ENCODE data around the gene PDE6H. TPM values are rescaled to one million over a fixed set of nuclear protein-coding genes. Genes with fewer than 3 reads are reported as not detected.

The PDE6H gene
- polyA plus RNA-seq, 4 donors: 0.14 to 0.27 TPM; not detected in 2

- DNase-seq (ENCODE audit: low read depth in 4 of 4, low spot score in 3 of 4): no peak
These were observed 7.6 kb upstream of the PDE6H start for GRCh38 chr12:14965221-14965620.

DNA sequence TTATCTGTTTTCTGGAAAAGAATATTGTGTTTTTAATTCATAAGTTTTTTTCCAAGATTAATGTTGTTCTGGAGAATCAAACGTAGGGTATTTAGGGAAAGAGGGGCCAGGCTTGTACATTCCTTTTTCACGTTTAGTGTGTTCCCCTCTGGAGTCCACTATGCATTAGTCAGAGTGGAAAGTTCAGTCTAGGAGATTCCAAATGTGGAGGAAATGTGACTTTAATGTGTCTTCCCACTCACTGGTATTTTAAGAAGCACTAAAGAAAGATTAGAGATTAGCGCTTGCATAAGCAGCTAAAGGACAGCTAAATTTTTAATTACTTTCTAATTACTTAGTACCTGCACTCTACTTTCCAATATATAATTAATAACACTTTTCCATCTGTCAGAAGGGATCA, 4.4 kb upstream of the PDE6H start:
- no peak for DNase-seq (ENCODE audit: low read depth in 4 of 4, low spot score in 3 of 4)

DNA sequence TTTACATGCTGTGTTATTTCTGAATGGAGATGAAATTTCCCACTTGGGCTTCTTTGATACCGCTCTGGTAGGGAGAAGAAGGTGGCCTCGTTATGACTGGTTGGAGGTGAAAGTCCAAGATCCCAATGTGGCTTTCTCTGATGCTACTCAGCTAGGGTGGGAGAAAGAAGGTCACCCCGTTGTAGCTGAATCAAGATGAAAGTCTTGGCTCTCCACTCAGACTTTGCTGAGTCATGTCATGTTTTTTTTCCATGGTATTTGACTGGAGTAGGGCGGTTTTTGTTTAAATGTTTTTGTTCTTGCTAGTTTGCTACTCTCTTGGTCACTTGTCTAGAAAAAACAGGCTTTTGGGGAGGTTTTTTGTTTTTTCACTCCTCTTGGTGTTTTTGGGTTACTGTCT, 2.4 kb upstream of the PDE6H start:
- DNase-seq (ENCODE audit: low read depth in 4 of 4, low spot score in 3 of 4): no peak

DNA sequence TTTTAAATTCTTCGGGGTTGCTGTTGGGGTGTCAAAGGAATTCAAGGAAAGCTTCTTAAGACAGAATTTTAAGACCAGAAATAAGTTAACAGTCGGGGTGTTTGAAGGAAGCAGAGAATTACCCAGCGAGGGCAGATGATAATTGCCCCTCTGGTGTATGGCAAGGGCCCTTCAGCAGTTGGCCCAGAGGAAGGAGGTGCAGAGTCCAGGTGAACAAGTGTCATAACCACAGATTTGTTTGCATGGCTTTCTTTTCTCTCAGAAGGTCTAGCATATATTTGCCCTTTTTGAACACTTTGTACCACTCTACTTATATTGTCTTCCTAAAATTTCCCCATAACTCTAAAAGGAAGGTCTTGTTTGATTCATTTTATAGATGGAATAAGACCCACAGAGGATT, 1.8 kb downstream of the PDE6H start:
- no peak for DNase-seq (ENCODE audit: low read depth in 4 of 4, low spot score in 3 of 4)

DNA sequence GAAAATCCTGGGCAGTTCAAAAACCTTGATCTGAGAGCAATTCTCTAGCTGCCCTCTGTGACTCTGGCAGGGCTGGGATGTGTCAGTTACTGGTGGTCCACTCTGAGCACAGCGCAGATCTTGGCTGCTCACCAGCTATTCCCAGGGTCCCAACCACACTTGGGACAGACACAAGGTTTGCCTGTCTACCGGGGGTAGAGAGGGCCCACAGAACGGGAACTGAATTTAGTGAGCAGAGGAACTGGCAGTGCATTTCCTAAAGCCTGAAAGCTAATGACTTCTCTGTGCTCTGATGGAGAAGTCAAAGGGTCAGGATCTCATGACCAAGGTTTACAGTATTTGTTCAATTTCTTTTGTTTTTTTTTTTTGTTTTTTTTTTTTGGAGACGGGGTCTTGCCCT, 2.6 kb downstream of the PDE6H start:
- DNase-seq (ENCODE audit: low read depth in 4 of 4, low spot score in 3 of 4): no peak

GRCh38 chr12:14976658-14977057, 3.8 kb downstream of the PDE6H start:
- no peak for DNase-seq (ENCODE audit: low read depth in 4 of 4, low spot score in 3 of 4)

DNA sequence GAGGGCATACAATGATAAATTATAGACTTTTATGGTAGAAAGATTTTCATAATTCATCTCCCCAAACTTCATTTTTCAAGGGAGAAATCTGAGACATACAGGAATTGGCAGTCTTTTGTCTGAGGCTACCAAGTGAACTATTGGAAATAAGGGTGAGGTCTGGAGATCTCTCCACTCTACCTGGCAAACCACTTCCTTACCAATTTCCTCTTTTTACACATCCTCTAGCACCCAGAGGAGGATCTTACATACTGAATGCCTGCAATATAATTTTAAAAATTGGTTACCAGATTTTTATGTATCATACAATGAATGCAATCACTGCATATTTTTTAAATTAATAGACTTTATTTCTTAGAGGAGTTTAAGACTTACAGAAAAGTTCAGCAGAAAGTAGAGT, 6.6 kb downstream of the PDE6H start:
- no peak for DNase-seq (ENCODE audit: low read depth in 4 of 4, low spot score in 3 of 4)

- no peak for DNase-seq (ENCODE audit: low read depth in 4 of 4, low spot score in 3 of 4)
These were observed 8.2 kb downstream of the PDE6H start for GRCh38 chr12:14981049-14981448.

DNA sequence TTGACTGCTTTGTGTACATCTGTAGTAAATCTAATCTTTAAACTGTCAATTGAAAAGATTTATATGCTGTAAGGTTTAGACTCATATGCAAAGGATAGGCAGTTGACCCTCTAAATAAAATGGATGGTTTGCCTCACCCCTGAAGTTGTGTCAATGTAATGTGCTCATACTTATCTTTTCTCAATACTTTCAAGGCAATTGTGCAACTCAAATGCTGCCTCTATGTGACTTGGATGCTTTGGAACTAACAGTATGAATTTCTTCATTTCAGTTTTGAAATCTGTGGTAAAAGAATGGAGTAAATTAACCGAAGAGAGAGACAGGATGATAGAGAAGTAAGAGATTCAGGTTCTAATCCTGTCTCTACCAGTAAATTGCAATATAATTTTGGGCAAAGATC, 9.7 kb downstream of the PDE6H start:
- DNase-seq (ENCODE audit: low read depth in 4 of 4, low spot score in 3 of 4): no peak

DNA sequence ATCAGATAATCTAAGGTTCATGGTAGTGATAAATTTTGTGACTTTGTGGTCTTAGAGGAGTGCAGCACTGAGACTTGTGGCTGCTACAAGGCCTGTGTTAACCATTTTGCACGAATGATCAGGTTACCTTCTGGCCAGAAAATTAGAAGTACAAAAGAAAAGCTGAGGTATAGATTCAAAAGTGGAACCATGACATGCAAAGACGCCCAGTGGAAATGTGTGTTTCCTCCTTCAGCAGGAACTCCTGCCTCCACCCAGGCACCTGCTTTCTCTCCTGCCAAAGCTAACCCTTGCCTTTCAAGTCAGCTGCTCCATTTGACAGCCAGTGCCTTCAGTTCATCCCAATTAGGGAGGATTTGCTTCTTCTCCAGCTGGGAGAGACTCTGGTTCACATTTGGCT, 10.1 kb downstream of the PDE6H start:
- DNase-seq (ENCODE audit: low read depth in 4 of 4, low spot score in 3 of 4): no peak

- DNase-seq (ENCODE audit: low read depth in 4 of 4, low spot score in 3 of 4): no peak
These were observed 11.2 kb downstream of the PDE6H start for GRCh38 chr12:14984036-14984435.

DNA sequence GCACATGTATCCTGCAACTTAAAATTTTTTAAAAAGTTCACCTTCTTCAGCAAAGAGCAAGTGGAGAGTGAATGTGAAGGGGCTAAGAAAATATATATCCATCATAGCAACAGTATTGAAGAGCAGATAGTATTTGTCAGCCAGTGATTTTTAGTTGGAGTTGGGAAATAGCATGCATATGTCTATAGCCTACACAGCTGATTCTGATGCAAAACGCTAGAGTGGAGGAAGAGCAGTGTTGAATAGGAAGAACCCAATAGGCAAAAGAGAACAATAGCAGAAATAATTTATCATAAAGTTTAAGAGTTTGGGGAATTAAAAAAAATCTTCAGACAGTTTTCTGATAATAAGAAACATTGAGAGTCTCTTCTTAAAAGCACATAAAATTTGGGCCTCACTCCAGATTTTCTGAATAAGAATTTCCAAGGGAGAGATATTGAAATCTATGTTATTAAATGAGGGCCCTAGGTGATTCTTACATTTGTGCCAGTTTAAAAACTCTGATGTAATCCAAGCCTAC, 12.0 kb downstream of the PDE6H start:
- DNase-seq (ENCODE audit: low read depth in 4 of 4, low spot score in 3 of 4): no peak

- DNase-seq (ENCODE audit: low read depth in 4 of 4, low spot score in 3 of 4): no peak
These were observed 13.6 kb downstream of the PDE6H start for GRCh38 chr12:14986449-14986848.

DNA sequence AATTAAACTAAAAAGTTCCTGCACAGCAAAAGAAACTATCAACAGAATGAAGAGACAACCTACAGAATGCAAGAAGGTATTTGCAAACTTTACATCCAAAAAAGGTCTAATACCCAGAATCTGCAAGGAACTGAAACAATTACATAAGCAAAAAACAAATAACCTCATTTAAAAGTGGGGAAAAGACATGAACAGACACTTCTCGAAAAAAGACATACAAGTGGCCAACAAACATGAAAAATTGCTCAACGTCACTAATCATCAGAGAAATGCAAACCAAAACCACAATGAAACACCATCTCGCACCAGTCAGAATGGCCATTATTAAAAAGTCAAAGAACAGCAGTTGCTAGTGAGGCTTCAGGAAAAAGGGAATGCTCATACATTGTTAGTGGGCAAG, 15.2 kb downstream of the PDE6H start:
- DNase-seq (ENCODE audit: low read depth in 4 of 4, low spot score in 3 of 4): no peak

- DNase-seq (ENCODE audit: low read depth in 4 of 4, low spot score in 3 of 4): no peak
These were observed 16.9 kb downstream of the PDE6H start for GRCh38 chr12:14989790-14990189.

- no peak for DNase-seq (ENCODE audit: low read depth in 4 of 4, low spot score in 3 of 4)
These were observed 18.2 kb downstream of the PDE6H start for GRCh38 chr12:14991069-14991468.

- no peak for DNase-seq (ENCODE audit: low read depth in 4 of 4, low spot score in 3 of 4)
These were observed 19.8 kb downstream of the PDE6H start for GRCh38 chr12:14992673-14993072.

DNA sequence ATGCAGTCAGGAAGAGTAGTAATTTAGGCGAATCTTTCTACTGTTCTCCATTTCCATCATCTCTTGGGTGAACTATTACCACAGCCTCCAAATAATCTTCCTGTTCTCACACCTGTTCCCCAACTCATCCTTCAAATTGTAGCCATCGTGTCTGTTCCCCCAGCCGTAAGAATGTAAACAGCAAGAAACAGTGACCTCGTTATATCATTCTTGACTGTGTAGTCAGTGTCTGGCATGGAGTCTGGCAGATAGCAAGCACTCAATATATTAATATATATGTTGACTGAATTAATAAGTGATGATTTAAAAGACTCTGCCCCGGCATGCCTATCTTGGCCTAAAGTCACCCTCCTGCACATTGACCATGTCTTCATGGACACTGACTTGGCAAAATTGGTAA, 20.3 kb downstream of the PDE6H start:
- no peak for DNase-seq (ENCODE audit: low read depth in 4 of 4, low spot score in 3 of 4)

GRCh38 chr12:14993537-14994266, 20.9 kb downstream of the PDE6H start:
- no peak for DNase-seq (ENCODE audit: low read depth in 4 of 4, low spot score in 3 of 4)

GRCh38 chr12:14994610-14995009, 21.8 kb downstream of the PDE6H start:
- no peak for DNase-seq (ENCODE audit: low read depth in 4 of 4, low spot score in 3 of 4)

DNA sequence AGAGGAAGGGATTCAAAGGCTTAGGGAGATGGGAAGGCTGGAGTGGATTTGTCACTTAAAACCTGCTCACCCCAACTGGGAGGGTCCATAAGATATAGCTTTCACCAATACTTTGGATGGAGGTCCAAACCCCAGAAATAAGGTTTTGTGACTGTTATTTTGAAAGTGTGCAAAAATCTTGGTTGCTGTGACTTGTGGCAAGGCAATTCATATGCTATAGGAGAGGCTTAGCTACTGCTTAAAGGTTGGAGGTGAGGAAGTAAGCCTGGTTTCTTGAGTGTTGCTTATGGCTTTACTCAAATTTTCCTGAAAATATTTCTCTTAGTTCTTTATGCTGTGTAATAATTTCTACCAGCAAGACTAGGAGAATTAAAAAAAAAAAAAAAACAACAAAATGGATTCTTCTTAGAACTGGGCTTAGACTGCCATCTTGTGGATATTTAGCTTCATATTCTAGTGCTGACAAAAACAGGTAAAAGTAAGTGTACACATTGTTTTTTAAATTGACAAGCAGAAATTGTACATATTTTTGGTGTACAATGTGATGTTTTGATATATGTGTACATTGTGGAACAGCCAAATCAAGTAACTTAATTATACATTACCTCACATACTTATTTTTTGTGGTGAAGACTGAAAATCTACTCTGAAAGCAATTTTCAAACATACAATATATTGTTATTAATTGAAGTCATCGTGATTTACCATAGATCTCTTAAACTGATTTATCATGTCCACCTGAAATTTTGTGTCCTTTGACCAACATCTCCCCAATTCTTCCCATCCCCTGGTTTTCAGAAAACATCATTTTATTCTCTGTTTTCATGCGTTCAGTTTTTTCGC, 23.0 kb downstream of the PDE6H start:
- peak; percentile 43 to 72 (median 48) for DNase-seq (ENCODE audit: low read depth in 4 of 4, low spot score in 3 of 4)

DNA sequence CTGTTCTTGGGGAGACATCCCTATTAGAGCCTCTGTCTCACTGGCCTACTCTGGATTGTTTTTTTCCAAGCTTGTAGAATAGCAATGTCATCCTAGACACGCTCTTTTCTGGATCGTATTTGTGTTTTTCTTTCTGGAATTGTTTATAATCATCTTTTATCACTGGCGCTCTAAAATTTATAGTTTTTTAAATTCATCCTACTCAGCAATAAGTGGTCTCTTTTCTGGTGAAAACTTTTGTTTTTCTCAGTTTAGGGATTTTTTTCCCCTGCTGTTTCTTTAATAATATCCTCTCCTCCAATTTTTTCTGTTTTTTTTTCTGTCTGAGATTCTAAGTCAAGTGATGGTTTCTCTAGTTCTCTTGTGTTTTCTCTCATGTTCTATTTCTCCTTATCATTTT, 25.2 kb downstream of the PDE6H start:
- DNase-seq (ENCODE audit: low read depth in 4 of 4, low spot score in 3 of 4): no peak

Measured in right renal pelvis (tissue), 4 donors.